RWPE2 (cell line): ENCODE measurements around the gene FGF1.

Experiments used
- ATAC-seq: fragments of 200-7000 bp; cut with Tn5 transposase; 3 replicates; pipeline ENCODE4 v1.9.1; 2021; ENCODE audit warnings: low read depth
- DNase-seq: peaks from one replicate; pipeline ENCODE4 v3.0.0-alpha.2; 2020; ENCODE audit warnings: low spot score
- H3K27ac ChIP-seq: fragments of 450-650 bp; 2 replicates; pipeline ENCODE4 v1.5.1; 2017; ENCODE audit warnings: mild to moderate bottlenecking; ENCODE audit not compliant: poor library complexity, severe bottlenecking
- H3K27me3 ChIP-seq: fragments of 250-450 bp; sonication (Bioruptor Pico); 2 replicates; pipeline ENCODE4 v1.5.1; 2021; ENCODE audit warnings: mild to moderate bottlenecking, moderate library complexity; ENCODE audit not compliant: insufficient read depth, poor library complexity, severe bottlenecking
- H3K36me3 ChIP-seq: fragments of 250-450 bp; sonication (Bioruptor Pico); 2 replicates; pipeline ENCODE4 v1.5.1; 2020; ENCODE audit warnings: low read depth, mild to moderate bottlenecking, moderate library complexity
- H3K4me1 ChIP-seq: fragments of 250-450 bp; sonication (Bioruptor Pico); 2 replicates; pipeline ENCODE4 v1.5.1; 2021; ENCODE audit warnings: mild to moderate bottlenecking, moderate library complexity; ENCODE audit not compliant: insufficient read depth, poor library complexity, severe bottlenecking
- H3K4me3 ChIP-seq: fragments of 250-450 bp; sonication (Bioruptor Pico); 2 replicates; pipeline ENCODE4 v1.5.1; 2021; ENCODE audit warnings: mild to moderate bottlenecking, moderate library complexity; ENCODE audit not compliant: severe bottlenecking
- H3K9me3 ChIP-seq: fragments of 250-450 bp; sonication (Bioruptor Pico); 2 replicates; pipeline ENCODE4 v1.5.1; 2021; ENCODE audit warnings: mild to moderate bottlenecking, moderate library complexity; ENCODE audit not compliant: severe bottlenecking
- TF ChIP-seq, protein P1 (sequence below): fragments of 450-650 bp; IDR thresholded peaks from one replicate; pipeline ENCODE4 v1.5.1; 2017; ENCODE audit warnings: mild to moderate bottlenecking, moderate library complexity; ENCODE audit not compliant: poor library complexity, severe bottlenecking

Gene FGF1

DNA sequence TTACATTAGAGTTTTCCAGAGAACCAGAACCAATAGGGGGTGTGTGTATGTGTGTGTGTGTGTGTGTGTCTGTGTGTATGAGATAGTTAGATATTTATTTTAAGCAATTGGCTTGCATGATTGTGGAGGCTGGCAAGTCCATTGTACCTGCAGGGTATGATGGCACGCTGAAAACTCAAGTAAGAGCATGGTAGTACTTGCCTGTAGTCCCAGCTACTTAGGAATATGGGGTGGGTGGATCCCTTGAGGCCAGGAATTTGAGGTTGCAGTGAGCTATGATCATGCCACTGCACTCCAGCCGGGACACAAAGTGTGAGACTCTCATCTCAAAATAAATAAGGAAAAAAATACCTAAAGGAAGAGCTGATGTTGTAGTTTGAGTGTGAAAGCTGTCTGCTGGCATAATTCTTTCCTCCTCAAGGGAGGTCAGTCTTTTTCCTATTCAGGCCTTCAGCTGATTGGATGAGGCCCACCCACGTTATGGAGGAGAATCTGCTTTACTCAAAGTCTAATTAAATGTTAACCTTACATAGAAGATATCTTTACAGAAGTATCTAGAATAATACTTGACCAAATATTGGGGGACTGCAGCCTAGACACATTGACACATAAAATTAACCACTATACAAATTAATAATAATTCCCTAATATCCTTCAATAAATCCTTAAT is 107.6 kb downstream of the FGF1 start:
- H3K4me1 ChIP-seq, result no peaks in the 10 kb centered on the region
- H3K27ac ChIP-seq, result no peak overlapping the region
- no peaks in the 10 kb centered on the region for H3K27me3 ChIP-seq
- DNase-seq, result no peak
- H3K9me3 ChIP-seq, result no peaks in the 10 kb centered on the region
- TF ChIP-seq, protein P1, sequence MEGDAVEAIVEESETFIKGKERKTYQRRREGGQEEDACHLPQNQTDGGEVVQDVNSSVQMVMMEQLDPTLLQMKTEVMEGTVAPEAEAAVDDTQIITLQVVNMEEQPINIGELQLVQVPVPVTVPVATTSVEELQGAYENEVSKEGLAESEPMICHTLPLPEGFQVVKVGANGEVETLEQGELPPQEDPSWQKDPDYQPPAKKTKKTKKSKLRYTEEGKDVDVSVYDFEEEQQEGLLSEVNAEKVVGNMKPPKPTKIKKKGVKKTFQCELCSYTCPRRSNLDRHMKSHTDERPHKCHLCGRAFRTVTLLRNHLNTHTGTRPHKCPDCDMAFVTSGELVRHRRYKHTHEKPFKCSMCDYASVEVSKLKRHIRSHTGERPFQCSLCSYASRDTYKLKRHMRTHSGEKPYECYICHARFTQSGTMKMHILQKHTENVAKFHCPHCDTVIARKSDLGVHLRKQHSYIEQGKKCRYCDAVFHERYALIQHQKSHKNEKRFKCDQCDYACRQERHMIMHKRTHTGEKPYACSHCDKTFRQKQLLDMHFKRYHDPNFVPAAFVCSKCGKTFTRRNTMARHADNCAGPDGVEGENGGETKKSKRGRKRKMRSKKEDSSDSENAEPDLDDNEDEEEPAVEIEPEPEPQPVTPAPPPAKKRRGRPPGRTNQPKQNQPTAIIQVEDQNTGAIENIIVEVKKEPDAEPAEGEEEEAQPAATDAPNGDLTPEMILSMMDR, result no peak
- no peak for ATAC-seq
- no peaks in the 10 kb centered on the region for H3K36me3 ChIP-seq
- no peak overlapping the region for H3K4me3 ChIP-seq

DNA sequence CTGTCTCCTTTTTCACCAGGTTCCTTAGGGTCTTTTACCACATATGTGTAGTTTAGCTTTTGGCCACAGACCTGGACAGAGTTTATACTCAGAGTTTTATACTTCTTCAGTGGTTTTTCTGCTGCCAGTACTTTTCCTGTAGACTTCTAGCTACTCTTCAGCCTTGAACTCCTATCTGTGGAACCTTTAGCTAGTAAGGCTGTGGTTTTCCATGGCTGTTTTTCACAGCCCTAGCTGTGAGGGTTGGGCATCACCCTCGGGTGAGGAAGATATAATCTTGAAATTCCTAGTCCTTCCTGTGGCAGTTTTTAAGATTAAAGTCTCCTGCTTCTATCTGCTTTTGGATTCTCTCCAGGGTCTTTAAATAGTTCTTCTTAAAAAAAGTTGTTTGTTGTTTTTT is 109.1 kb downstream of the FGF1 start:
- TF ChIP-seq, protein P1, result no peak
- DNase-seq, result no peak
- no peaks in the 10 kb centered on the region for H3K27me3 ChIP-seq
- H3K4me1 ChIP-seq, result no peaks in the 10 kb centered on the region
- H3K27ac ChIP-seq, result no peak overlapping the region
- H3K36me3 ChIP-seq, result no peaks in the 10 kb centered on the region
- no peak overlapping the region for H3K4me3 ChIP-seq
- no peak for ATAC-seq
- H3K9me3 ChIP-seq, result no peaks in the 10 kb centered on the region

DNA sequence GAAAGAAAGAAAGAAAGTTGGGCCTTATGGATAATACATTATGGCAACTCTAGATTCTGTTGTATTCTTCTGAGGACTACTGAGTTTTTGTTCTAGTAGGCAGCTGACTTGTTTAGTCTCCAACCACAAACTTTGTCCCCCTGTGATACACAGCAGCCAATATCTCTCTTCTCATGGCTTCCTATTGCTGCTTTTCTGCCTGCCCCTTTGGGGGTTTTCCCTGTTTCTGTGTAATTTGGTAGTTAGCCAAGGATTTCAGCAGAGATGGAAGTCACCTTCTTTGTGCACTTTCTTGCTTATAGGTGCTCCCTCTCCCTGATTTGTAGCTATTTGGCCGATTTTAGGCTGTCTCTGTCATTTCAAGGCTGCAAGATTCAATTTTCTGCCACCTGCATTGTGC is 109.6 kb downstream of the FGF1 start:
- Histone ChIP-seq H3K36me3 (no peaks in the 10 kb centered on the region), H3K4me3 (no peak overlapping the region), H3K9me3 (no peaks in the 10 kb centered on the region), H3K27me3 (no peaks in the 10 kb centered on the region), H3K27ac (no peak overlapping the region), H3K4me1 (no peaks in the 10 kb centered on the region)
- TF ChIP-seq, protein P1, result no peak
- ATAC-seq (no peak), DNase-seq (no peak)

DNA sequence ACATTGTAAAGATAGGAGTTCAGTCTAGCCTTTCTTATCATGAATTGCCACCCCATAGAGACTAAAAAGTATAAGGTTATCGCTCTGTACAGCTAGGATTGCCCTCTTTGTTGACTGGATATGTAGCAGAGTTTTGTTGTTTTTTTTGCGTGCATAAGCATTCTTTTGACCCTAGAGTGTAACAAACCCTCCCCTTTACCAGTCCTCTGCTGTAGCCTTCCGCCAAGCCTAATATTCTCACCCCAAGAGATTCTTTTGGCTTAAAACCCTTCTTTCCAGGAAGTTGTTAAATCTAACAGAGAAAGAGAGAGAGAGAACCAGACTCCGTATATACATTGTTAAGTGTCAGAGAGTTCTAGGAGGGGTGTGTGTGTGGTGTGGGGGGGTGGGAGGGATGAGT is 113.9 kb downstream of the FGF1 start:
- Histone ChIP-seq H3K4me1 (peaks cover 9% of the 10 kb centered on the region), H3K27ac (no peak overlapping the region), H3K27me3 (no peaks in the 10 kb centered on the region), H3K9me3 (no peaks in the 10 kb centered on the region), H3K36me3 (no peaks in the 10 kb centered on the region), H3K4me3 (no peak overlapping the region)
- DNase-seq (no peak), ATAC-seq (no peak)
- TF ChIP-seq, protein P1, result no peak

DNA sequence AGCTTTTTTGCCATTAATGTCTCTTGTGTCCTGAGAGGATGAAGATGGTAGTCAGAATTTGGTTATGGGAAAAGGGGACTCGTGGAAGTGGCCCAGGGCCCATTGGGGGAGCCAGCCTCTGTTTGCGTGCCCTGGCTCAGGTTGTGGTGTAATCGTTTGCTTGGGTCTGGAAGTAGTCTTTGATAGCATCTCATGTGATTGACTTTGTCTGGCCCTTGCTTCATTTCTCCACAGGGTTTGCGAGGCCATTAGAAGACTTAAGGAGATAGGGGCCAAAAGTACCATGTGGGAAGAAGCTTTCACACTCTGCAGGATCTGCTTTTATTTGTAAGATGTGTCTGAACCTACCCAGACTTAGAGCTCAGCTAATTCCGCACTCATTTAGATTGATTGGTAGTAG is 114.5 kb downstream of the FGF1 start:
- ATAC-seq (no peak), DNase-seq (no peak)
- Histone ChIP-seq H3K4me3 (no peak overlapping the region), H3K27ac (no peak overlapping the region), H3K36me3 (no peaks in the 10 kb centered on the region), H3K9me3 (no peaks in the 10 kb centered on the region), H3K4me1 (peaks cover 9% of the 10 kb centered on the region), H3K27me3 (no peaks in the 10 kb centered on the region)
- TF ChIP-seq, protein P1, result no peak
